Kidney (tissue), 14 donors: ENCODE results near the gene OGFRL1. TPM values are rescaled to one million over a fixed set of nuclear protein-coding genes. Genes with fewer than 3 reads are reported as not detected.

Experiments used
- DNase-seq, 5 donors: peaks; one replicate each; pipeline ENCODE4 v3.0.0-alpha.2; 2013 to 2020
- FAIRE-seq: peaks from 2 replicates; lab custom pipeline; 2012; peaks lifted over from hg19 to GRCh38; lab: Jason Lieb, UNC
- H3K27ac ChIP-seq, 2 donors: one replicate each; pipeline ENCODE4 v1.7.0; 2013; ENCODE audit warnings: low read depth in 2 of 2, low read length in 2 of 2, inconsistent platforms in 1 of 2
- H3K27me3 ChIP-seq: one replicate; pipeline ENCODE4 v1.7.1; 2013; ENCODE audit warnings: low read length, inconsistent platforms; ENCODE audit not compliant: control insufficient read depth, insufficient read depth
- H3K36me3 ChIP-seq, 3 donors: one replicate each; pipeline versions ENCODE4 v1.7.0 to v1.7.1; 2013; ENCODE audit warnings: low read length in 3 of 3, control low read depth in 1 of 3, inconsistent platforms in 1 of 3; ENCODE audit not compliant: insufficient read depth in 3 of 3, control insufficient read depth in 2 of 3
- H3K4me1 ChIP-seq, 3 donors: one replicate each; pipeline versions ENCODE4 v1.7.0 to v1.7.1; 2013; ENCODE audit warnings: low read length in 3 of 3, inconsistent platforms in 1 of 3, low read depth in 1 of 3; ENCODE audit not compliant: control insufficient read depth in 2 of 3, insufficient read depth in 2 of 3
- H3K4me3 ChIP-seq, 3 donors: one replicate each; pipeline versions ENCODE4 v1.7.0 to v1.8.1; 2013; ENCODE audit warnings: low read length in 3 of 3, control low read depth in 1 of 3, inconsistent platforms in 1 of 3
- H3K9ac ChIP-seq, 3 donors: one replicate each; pipeline versions ENCODE4 v1.7.0 to v1.7.1; 2013; ENCODE audit warnings: low read length in 3 of 3, control low read depth in 1 of 3, inconsistent platforms in 1 of 3
- H3K9me3 ChIP-seq, 3 donors: one replicate each; pipeline versions ENCODE4 v1.7.0 to v1.7.1; 2013; ENCODE audit warnings: low read length in 3 of 3, control low read depth in 1 of 3, inconsistent platforms in 1 of 3; ENCODE audit not compliant: control insufficient read depth in 2 of 3, insufficient read depth in 1 of 3
- CTCF ChIP-seq: IDR thresholded peaks from 3 replicates; pipeline ENCODE4 v1.5.1; 2012; ENCODE audit warnings: mild to moderate bottlenecking, moderate library complexity, borderline replicate concordance; ENCODE audit not compliant: insufficient read depth; ENCODE audit errors: extremely low read depth
- intact Hi-C: fragments of 100-400 bp; cut with DNase I; formaldehyde crosslinking; loops from one replicate; pipeline ENCODE4 v1.11.1; 2022
- polyA plus RNA-seq: library from polyadenylated mRNA; stranded (reverse); fragments of 350-450 nt; fragmentation: Illumina TruSeq; extraction: RNeasy Lipid Tissue Mini Kit (QIAGEN cat#74804); gene quantifications from one replicate; pipeline ENCODE4 v1.2.3, GENCODE V29; 2014; ENCODE audit warnings: low read depth, low replicate concordance; ENCODE audit not compliant: insufficient read depth
- total RNA-seq: library from RNA; stranded (reverse); fragmentation: NEBNext Ultra II Directional; extraction: Animal tissue kit (Norgen Biotek cat#: 25700); gene quantifications from one replicate; pipeline ENCODE4 v1.2.1, GENCODE V29; 2021
- donor health status: control.
- donor health status: control.
- donor health status: control.
- donor health status: control.
- donor health status: control.
- donor health status: DM: yes; HTN: yes; CAD: no.
- donor health status: Normal renal cell carcinoma (clear cell type).

The OGFRL1 gene
- total and polyA plus RNA-seq, 2 donors from 2014 or later: 3.6 to 16.0 TPM

GRCh38 chr6:71349976-71350615 is 61.5 kb downstream of the OGFRL1 start:
- no peak for TF ChIP-seq CTCF
- intact Hi-C loops: loop anchor here (10.0 kb wide), 1 partner anchor 155 kb away; no protein-coding TSS in a partner anchor
- peak in 1 of 5 donors; percentile 36 for DNase-seq

GRCh38 chr6:71351190-71351589 is 62.6 kb downstream of the OGFRL1 start:
- FAIRE-seq (no peak), DNase-seq (peak in 1 of 5 donors; percentile 46)
- TF ChIP-seq CTCF: no peak
- intact Hi-C loops: no loop called here
- Histone ChIP-seq H3K9ac (no peak overlapping the region), H3K27ac (no peak overlapping the region), H3K4me3 (no peak overlapping the region), H3K9me3 (no peaks in the 10 kb centered on the region), H3K36me3 (no peaks in the 10 kb centered on the region), H3K4me1 (peaks cover 0 to 5% (median 0%) of the 10 kb centered on the region in 3 donors), H3K27me3 (no peaks in the 10 kb centered on the region)

More at GRCh38 chr6:71349976-71350615, 61.5 kb downstream of the OGFRL1 start:
- no peak for FAIRE-seq
- Histone ChIP-seq H3K4me3 (no peak overlapping the region), H3K27me3 (no peaks in the 10 kb centered on the region), H3K36me3 (no peaks in the 10 kb centered on the region), H3K4me1 (peaks cover 0 to 5% (median 0%) of the 10 kb centered on the region in 3 donors), H3K9me3 (no peaks in the 10 kb centered on the region), H3K9ac (no peak overlapping the region), H3K27ac (peak overlapping the region; percentile 37 to 68)
